HCT116 (cell line): ENCODE measurements around the gene ZCCHC24. TPM values are rescaled to one million over a fixed set of nuclear protein-coding genes. Genes with fewer than 3 reads are reported as not detected.

ENCODE experiments used
- ATAC-seq: fragments of 200-7000 bp; cut with Tn5 transposase; 2 replicates; pipeline ENCODE4 v1.9.1; 2020; ENCODE audit warnings: mild to moderate bottlenecking, moderate library complexity
- BruUV-seq: library from RNA; stranded (reverse); fragments of 400-500 nt; replicated peaks from 2 replicates; lab custom pipeline; 2021; lab: Mats Ljungman, UMichigan
- CTCF ChIA-PET: fragments of 300-600 bp; sonication (Branson Sonifier 250); formaldehyde crosslinking; loops from one replicate; lab custom pipeline; 2021; ENCODE audit warnings: antibody characterized with exemption; lab: Charles Lee
- POLR2A ChIA-PET: fragments of 300-600, 350-600 bp; sonication (Branson Sonifier 250); formaldehyde crosslinking; loops from one replicate; lab custom pipeline; 2021; ENCODE audit warnings: antibody characterized with exemption; lab: Charles Lee
- RAD21 ChIA-PET, 2 experiments: fragments of 300-600 bp; sonication (Branson Sonifier 250); formaldehyde crosslinking; loops; one replicate each; lab custom pipeline; 2023; ENCODE audit warnings: low total read pairs in 2 of 2; ENCODE audit not compliant: uncharacterized antibody in 2 of 2, unreplicated experiment in 2 of 2, low non-redundant PET in 1 of 2; lab: Charles Lee
- DNase-seq: peaks from one replicate; pipeline ENCODE4 v3.0.0-alpha.2; 2010; ENCODE audit warnings: low read depth, low spot score
- H2AFZ ChIP-seq: fragments of 200-600 bp; shearing (Covaris generic), sonication (generic); 2 replicates; pipeline ENCODE4 v1.6.1; 2017; ENCODE audit warnings: low read depth, mixed run types, mixed read lengths, antibody characterized with exemption, low read length; ENCODE audit not compliant: poor library complexity, severe bottlenecking
- H3K27ac ChIP-seq: 2 replicates; pipeline ENCODE4 v1.5.1; 2012; ENCODE audit warnings: low read depth, low read length
- H3K27me3 ChIP-seq: fragments of 200-600 bp; sonication (generic); 2 replicates; pipeline ENCODE4 v1.6.1; 2016; ENCODE audit warnings: mixed run types, low read length, mixed read lengths; ENCODE audit not compliant: insufficient read depth
- H3K36me3 ChIP-seq, 2 experiments: fragments of 200-500 bp in 1 of 2; fragments of 200-600 bp in 1 of 2; sonication (Bioruptor generic) in 1 of 2; sonication (generic) in 1 of 2; 2 replicates each; pipeline versions ENCODE4 v1.5.1 to v1.6.1; 2014 to 2016; ENCODE audit warnings: low read length in 2 of 2, inconsistent platforms in 1 of 2, mixed read lengths in 1 of 2, mixed run types in 1 of 2; ENCODE audit not compliant: insufficient read depth in 2 of 2, control insufficient read depth in 1 of 2
- H3K4me1 ChIP-seq, 2 experiments: fragments of 200-600 bp in 1 of 2; sonication (generic) in 1 of 2; 2 replicates each; pipeline versions ENCODE4 v1.5.1 to v1.6.1; 2012 to 2017; ENCODE audit warnings: low read length in 2 of 2, inconsistent platforms in 1 of 2, mild to moderate bottlenecking in 1 of 2, mixed read lengths in 1 of 2, mixed run types in 1 of 2, moderate library complexity in 1 of 2; ENCODE audit not compliant: insufficient read depth in 2 of 2, control insufficient read depth in 1 of 2
- H3K4me2 ChIP-seq: fragments of 200-600 bp; sonication (generic); 2 replicates; pipeline ENCODE4 v1.6.1; 2017; ENCODE audit warnings: mixed run types, low read length, mixed read lengths
- H3K4me3 ChIP-seq, 2 experiments: fragments of 200-600 bp in 1 of 2; sonication (generic) in 1 of 2; replicated peaks in 1 of 2; 2 replicates each; pipeline ENCODE4 v1.5.1; 2011 to 2016; ENCODE audit warnings: low read length in 2 of 2, control low read depth in 1 of 2, low read depth in 1 of 2, mild to moderate bottlenecking in 1 of 2, mixed read lengths in 1 of 2, mixed run types in 1 of 2
- H3K79me2 ChIP-seq: fragments of 200-600 bp; sonication (generic); 2 replicates; pipeline ENCODE4 v1.6.1; 2017; ENCODE audit warnings: mild to moderate bottlenecking, mixed run types, low read length, moderate library complexity, mixed read lengths; ENCODE audit not compliant: insufficient read depth
- H3K9ac ChIP-seq: fragments of 200-600 bp; sonication (generic); 2 replicates; pipeline ENCODE4 v1.6.1; 2016; ENCODE audit warnings: low read length, mixed read lengths
- H3K9me2 ChIP-seq: fragments of 200-600 bp; sonication (generic), shearing (Covaris generic); 2 replicates; pipeline ENCODE4 v1.6.1; 2017; ENCODE audit warnings: mixed run types, mild to moderate bottlenecking, moderate library complexity; ENCODE audit not compliant: insufficient read depth
- H3K9me3 ChIP-seq, 2 experiments: fragments of 200-500 bp in 1 of 2; fragments of 200-600 bp in 1 of 2; sonication (Bioruptor generic) in 1 of 2; sonication (generic) in 1 of 2; 2 replicates each; pipeline ENCODE4 v1.6.1; 2014 to 2017; ENCODE audit warnings: low read length in 2 of 2, mixed read lengths in 2 of 2, inconsistent platforms in 1 of 2, low read depth in 1 of 2, mild to moderate bottlenecking in 1 of 2, mixed run types in 1 of 2, moderate library complexity in 1 of 2; ENCODE audit not compliant: control insufficient read depth in 1 of 2, insufficient read depth in 1 of 2
- H4K20me1 ChIP-seq: fragments of 200-600 bp; sonication (generic), shearing (Covaris generic); 2 replicates; pipeline ENCODE4 v1.6.1; 2017; ENCODE audit warnings: mixed run types, mild to moderate bottlenecking, moderate library complexity; ENCODE audit not compliant: insufficient read depth
- ATF3 ChIP-seq: IDR thresholded peaks from 2 replicates; pipeline ENCODE4 v1.6.1; 2012
- CBX3 ChIP-seq: IDR thresholded peaks from 2 replicates; pipeline ENCODE4 v1.6.1; 2012; ENCODE audit warnings: low read depth
- CTCF ChIP-seq, 3 experiments: fragments of 200-600 bp in 1 of 3; sonication (generic) in 1 of 3; IDR thresholded peaks in 2 of 3; conservative IDR thresholded peaks in 1 of 3; 2 replicates each; pipeline ENCODE4 v1.5.1; 2012 to 2017; ENCODE audit warnings: low read depth in 2 of 3, low read length in 2 of 3, antibody characterized with exemption in 1 of 3, borderline replicate concordance in 1 of 3, control low read depth in 1 of 3, mild to moderate bottlenecking in 1 of 3, mixed read lengths in 1 of 3, mixed run types in 1 of 3, moderate library complexity in 1 of 3; ENCODE audit not compliant: insufficient read depth in 1 of 3
- EGR1 ChIP-seq: IDR thresholded peaks from 2 replicates; pipeline ENCODE4 v1.6.1; 2012; ENCODE audit warnings: low read depth
- ELF1 ChIP-seq: IDR thresholded peaks from 2 replicates; pipeline ENCODE4 v1.6.1; 2012; ENCODE audit warnings: low read depth, borderline replicate concordance
- EZH2 ChIP-seq: fragments of 200-600 bp; sonication (generic); IDR thresholded peaks from 2 replicates; pipeline ENCODE4 v1.6.1; 2017; ENCODE audit warnings: antibody characterized with exemption, mixed run types
- EZH2phosphoT487 ChIP-seq: fragments of 200-600 bp; IDR thresholded peaks from 2 replicates; pipeline ENCODE4 v1.6.1; 2018; ENCODE audit warnings: antibody characterized with exemption, borderline replicate concordance
- FOSL1 ChIP-seq: IDR thresholded peaks from 2 replicates; pipeline ENCODE4 v1.6.1; 2012; ENCODE audit warnings: low read depth
- JUND ChIP-seq: IDR thresholded peaks from 2 replicates; pipeline ENCODE4 v1.6.1; 2012
- POLR2A ChIP-seq: IDR thresholded peaks from 2 replicates; pipeline ENCODE4 v1.7.0; 2011; ENCODE audit warnings: borderline replicate concordance; ENCODE audit not compliant: insufficient read depth, insufficient read length; ENCODE audit errors: extremely low read depth
- RAD21 ChIP-seq: IDR thresholded peaks from 2 replicates; pipeline ENCODE4 v1.6.1; 2012; ENCODE audit warnings: low read depth, mild to moderate bottlenecking
- REST ChIP-seq: IDR thresholded peaks from 2 replicates; pipeline ENCODE4 v1.6.1; 2012; ENCODE audit warnings: low read depth
- SIN3A ChIP-seq: IDR thresholded peaks from 2 replicates; pipeline ENCODE4 v1.6.1; 2012; ENCODE audit warnings: low read depth
- SP1 ChIP-seq: IDR thresholded peaks from 2 replicates; pipeline ENCODE4 v1.6.1; 2012; ENCODE audit warnings: low read depth
- SRF ChIP-seq: IDR thresholded peaks from 2 replicates; pipeline ENCODE4 v1.6.1; 2012; ENCODE audit warnings: low read depth
- TCF7L2 ChIP-seq: IDR thresholded peaks from 2 replicates; pipeline ENCODE4 v1.7.0; 2011; ENCODE audit warnings: borderline replicate concordance, inconsistent platforms; ENCODE audit not compliant: insufficient read depth, insufficient read length; ENCODE audit errors: extremely low read depth
- YY1 ChIP-seq: IDR thresholded peaks from 2 replicates; pipeline ENCODE4 v1.6.1; 2011; ENCODE audit warnings: low read length, low read depth, moderate library complexity, mild to moderate bottlenecking; ENCODE audit not compliant: insufficient replicate concordance; ENCODE audit errors: extremely low read depth
- ZBTB33 ChIP-seq: IDR thresholded peaks from 2 replicates; pipeline ENCODE4 v1.6.1; 2011; ENCODE audit warnings: mild to moderate bottlenecking, low read length, moderate library complexity; ENCODE audit not compliant: insufficient replicate concordance; ENCODE audit errors: extremely low read depth
- ZFX ChIP-seq: fragments of 450-650 bp; IDR thresholded peaks from 2 replicates; pipeline ENCODE4 v1.6.1; 2017
- ZNF274 ChIP-seq: fragments of 200-500 bp; sonication (Bioruptor generic); IDR thresholded peaks from 2 replicates; pipeline ENCODE4 v1.6.1; 2014; ENCODE audit warnings: mild to moderate bottlenecking, low read depth, low read length, inconsistent platforms
- intact Hi-C: fragments of 100-400 bp; cut with micrococcal nuclease; formaldehyde crosslinking; loops from 2 replicates; pipeline ENCODE4 v1.10.0; 2022
- total RNA-seq: library from RNA; stranded (reverse); gene quantifications from one replicate; pipeline ENCODE4 v1.2.1, GENCODE V29; 2021; ENCODE audit not compliant: unreplicated experiment

The ZCCHC24 gene
- total RNA-seq, 1 experiment from 2014 or later = 7.0 TPM

GRCh38 chr10:79493806-79494205 lies 48.4 kb upstream of the ZCCHC24 start:
- Histone ChIP-seq H3K9me3 (no peaks in the 10 kb centered on the region), H3K9ac (no peak overlapping the region), H3K27me3 (peaks cover 28% of the 10 kb centered on the region), H3K4me1 (peaks cover 14 to 20% of the 10 kb centered on the region in 2 experiments), H3K4me2 (no peak overlapping the region), H4K20me1 (no peaks in the 10 kb centered on the region), H3K79me2 (no peaks in the 10 kb centered on the region), H3K9me2 (no peaks in the 10 kb centered on the region), H2AFZ (no peak overlapping the region), H3K27ac (no peak overlapping the region), H3K4me3 (no peak overlapping the region)
- intact Hi-C loops = loop anchor here (5.0 kb wide), 1 partner anchor 197 kb away; no protein-coding TSS in a partner anchor
- POLR2A ChIA-PET = no interaction called here
- no peak for ATAC-seq
- CTCF ChIA-PET = no interaction called here
- RAD21 ChIA-PET = no interaction called here
- no TSS peak for BruUV-seq
- DNase-seq = no peak
- TF ChIP-seq CBX3 (no peak), REST (no peak), ATF3 (no peak), ZFX (no peak), EZH2 (no peak), POLR2A (no peak), EZH2phosphoT487 (no peak), SRF (no peak), YY1 (no peak), FOSL1 (no peak), RAD21 (no peak), TCF7L2 (no peak), ZNF274 (no peak), ZBTB33 (no peak), SP1 (no peak), SIN3A (no peak), ELF1 (no peak), EGR1 (no peak), CTCF (IDR thresholded peaks at IDR 0.05 in 2 of 3, conservative IDR thresholded peaks at IDR 0.05 in 1 of 3; ENCODE audit: borderline replicate concordance in 1 of 3, insufficient read depth in 1 of 3, low read depth in 2 of 3, low read length in 2 of 3) (no peak), JUND (no peak)
- TF ChIP-seq, all 23 proteins: peak for 0
- no peaks in the 10 kb centered on the region for H3K36me3 ChIP-seq
